ENCODE measurements around the gene FBP1. TPM values are rescaled to one million over a fixed set of nuclear protein-coding genes. Genes with fewer than 3 reads are reported as not detected.

The FBP1 gene
- total and polyA plus RNA-seq, 2 donors (not counting 3 experiments of a cell fraction or from before 2014, with no cell fraction given), result 2.5 to 3.8 TPM

GRCh38 chr9:94613003-94613402 is 26.3 kb downstream of the FBP1 start:
- Histone ChIP-seq H3K36me3 (ENCODE audit: control insufficient read depth in 2 of 2, extremely low read depth in 1 of 2, insufficient read depth in 2 of 2, low read length in 2 of 2) (no peaks in the 10 kb centered on the region), H3K9ac (replicated peaks; ENCODE audit: extremely low read depth, insufficient read depth, low read length) (no peak overlapping the region), H3K9me3 (replicated peaks; ENCODE audit: control insufficient read depth, insufficient read depth, low read length) (no peaks in the 10 kb centered on the region), H3K4me1 (ENCODE audit: control insufficient read depth, extremely low read depth, insufficient read depth, low read length) (no peaks in the 10 kb centered on the region), H2AFZ (ENCODE audit: low read depth, low read length) (no peak overlapping the region), H3K79me2 (ENCODE audit: control insufficient read depth, insufficient read depth, low read length) (no peaks in the 10 kb centered on the region), H3K9me1 (replicated peaks; ENCODE audit: control insufficient read depth, extremely low read depth, insufficient read depth, low read length) (no peaks in the 10 kb centered on the region), H3K4me3 (replicated peaks in 1 of 3; ENCODE audit: insufficient read depth in 1 of 3, low read depth in 1 of 3, low read length in 3 of 3) (no peak overlapping the region), H3K4me2 (ENCODE audit: insufficient read depth, low read length) (no peak overlapping the region), H3K27me3 (ENCODE audit: control insufficient read depth in 2 of 2, insufficient read depth in 2 of 2, low read length in 2 of 2) (peaks cover 0 to 3% of the 10 kb centered on the region in 2 experiments), H4K20me1 (replicated peaks; ENCODE audit: control insufficient read depth, extremely low read depth, insufficient read depth, low read length) (no peaks in the 10 kb centered on the region), H3K27ac (ENCODE audit: insufficient read depth, low read depth, low read length) (no peak overlapping the region)
- no TSS peak for BruUV-seq (replicated peaks)
- POLR2A ChIA-PET, result no interaction called here
- FAIRE-seq, result no peak
- no peak for DNase-seq (ENCODE audit: low read depth, low spot score)
- intact Hi-C loops (cut with micrococcal nuclease) (no loop called here), dilution Hi-C loops (cut with MboI; ENCODE audit: extremely low pct_ligation_motif_present, low sequenced_read_pairs) (no loop called here)
- CTCF ChIA-PET, result interaction anchor here (1.1 to 1.6 kb wide), 3 partner anchors 134 to 600 kb away, joined by 4 to 5 read pairs (median 5); no protein-coding TSS in a partner anchor
- TF ChIP-seq CTCF (IDR thresholded peaks at IDR 0.05; ENCODE audit: extremely low read depth in 1 of 2, insufficient read depth in 1 of 2, low read depth in 1 of 2, low read length in 2 of 2) (no peak), JUN (IDR thresholded peaks at IDR 0.05; ENCODE audit: borderline replicate concordance, insufficient read depth, insufficient read length, low read depth) (no peak)

- Histone ChIP-seq H3K9me1 (replicated peaks; ENCODE audit: control insufficient read depth, extremely low read depth, insufficient read depth, low read length) (no peaks in the 10 kb centered on the region), H3K4me2 (ENCODE audit: insufficient read depth, low read length) (no peak overlapping the region), H3K9ac (replicated peaks; ENCODE audit: extremely low read depth, insufficient read depth, low read length) (no peak overlapping the region), H3K9me3 (replicated peaks; ENCODE audit: control insufficient read depth, insufficient read depth, low read length) (no peaks in the 10 kb centered on the region), H3K27me3 (ENCODE audit: control insufficient read depth in 2 of 2, insufficient read depth in 2 of 2, low read length in 2 of 2) (peaks cover 0 to 3% of the 10 kb centered on the region in 2 experiments), H3K79me2 (ENCODE audit: control insufficient read depth, insufficient read depth, low read length) (no peaks in the 10 kb centered on the region), H3K4me3 (replicated peaks in 1 of 3; ENCODE audit: insufficient read depth in 1 of 3, low read depth in 1 of 3, low read length in 3 of 3) (no peak overlapping the region), H3K27ac (ENCODE audit: insufficient read depth, low read depth, low read length) (no peak overlapping the region), H3K36me3 (ENCODE audit: control insufficient read depth in 2 of 2, extremely low read depth in 1 of 2, insufficient read depth in 2 of 2, low read length in 2 of 2) (no peaks in the 10 kb centered on the region), H3K4me1 (ENCODE audit: control insufficient read depth, extremely low read depth, insufficient read depth, low read length) (no peaks in the 10 kb centered on the region), H2AFZ (ENCODE audit: low read depth, low read length) (no peak overlapping the region), H4K20me1 (replicated peaks; ENCODE audit: control insufficient read depth, extremely low read depth, insufficient read depth, low read length) (no peaks in the 10 kb centered on the region)
- intact Hi-C loops (cut with micrococcal nuclease), result no loop called here
- DNase-seq (ENCODE audit: low read depth, low spot score) (no peak), FAIRE-seq (no peak)
- TF ChIP-seq POLR2AphosphoS5 (IDR thresholded peaks at IDR 0.05; ENCODE audit: insufficient read depth, low read depth, low read length), result no peak
- TF ChIP-seq MAX (IDR thresholded peaks at IDR 0.05; ENCODE audit: insufficient read depth, insufficient read length), result no peak
- no peak for TF ChIP-seq POLR2A (IDR thresholded peaks at IDR 0.05; ENCODE audit: low read depth, low read length)
- TF ChIP-seq JUN (IDR thresholded peaks at IDR 0.05; ENCODE audit: borderline replicate concordance, insufficient read depth, insufficient read length, low read depth), result no peak
- TF ChIP-seq FOS (IDR thresholded peaks at IDR 0.05; ENCODE audit: borderline replicate concordance, insufficient read depth, low read length), result no peak
- no peak for TF ChIP-seq GATA2 (IDR thresholded peaks at IDR 0.05; ENCODE audit: insufficient read depth, insufficient read length, low read depth, low read length)
- no peak for TF ChIP-seq MYC (IDR thresholded peaks at IDR 0.05; ENCODE audit: low read depth, low read length)
- TF ChIP-seq EZH2 (IDR thresholded peaks at IDR 0.05; ENCODE audit: borderline replicate concordance, low read depth, low read length, severe bottlenecking), result no peak
- TF ChIP-seq CTCF (IDR thresholded peaks at IDR 0.05; ENCODE audit: extremely low read depth in 1 of 2, insufficient read depth in 1 of 2, low read depth in 1 of 2, low read length in 2 of 2), result no peak
- ChIA-PET POLR2A (no interaction called here), CTCF (interaction anchor here (1.1 to 1.6 kb wide), 2 partner anchors 133 to 519 kb away, joined by 5 read pairs; no protein-coding TSS in a partner anchor)
- dilution Hi-C loops (cut with MboI; ENCODE audit: extremely low pct_ligation_motif_present, low sequenced_read_pairs), result no loop called here
- BruUV-seq (replicated peaks), result no TSS peak
These were observed 27.2 kb downstream of the FBP1 start for GRCh38 chr9:94612071-94612470.
